Peyer's patch (tissue), 4 donors: ENCODE results near the gene MIB1.

Experiments
- POLR2A ChIP-seq, 2 donors: fragments of 450-650 bp; IDR thresholded peaks; one replicate each; pipeline ENCODE4 v1.5.1; 2017; ENCODE audit warnings: antibody characterized with exemption in 2 of 2, mild to moderate bottlenecking in 2 of 2, moderate library complexity in 2 of 2
- TF ChIP-seq, protein P1 (sequence below), 6 experiments: fragments of 450-650 bp in 4 of 6; fragments of 200-600 bp in 2 of 6; sonication (generic) in 1 of 6; IDR thresholded peaks; one replicate each; pipeline ENCODE4 v1.5.1; 2017 to 2019; ENCODE audit warnings: antibody characterized with exemption in 6 of 6, mild to moderate bottlenecking in 3 of 6, moderate library complexity in 1 of 6

DNA sequence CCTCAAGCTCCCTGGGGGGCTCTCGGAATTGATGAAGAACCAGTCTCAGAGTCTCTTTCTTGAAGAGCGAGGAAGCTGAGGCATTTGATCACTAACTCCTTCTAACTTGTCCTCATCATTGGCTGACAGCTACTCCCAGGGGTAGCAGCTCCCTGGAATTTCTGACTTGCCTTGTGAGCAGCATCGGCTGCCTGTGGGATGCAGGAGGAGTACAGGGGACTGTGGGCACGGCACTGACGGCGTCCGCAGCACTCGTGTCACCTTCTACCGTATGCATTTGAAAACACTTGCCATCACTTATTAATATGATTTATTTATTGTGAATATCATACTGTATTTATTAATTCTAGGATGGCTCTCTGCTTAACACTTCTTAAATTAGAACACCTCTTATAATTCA lies 175.0 kb downstream of the MIB1 start:
- TF ChIP-seq, protein P1, sequence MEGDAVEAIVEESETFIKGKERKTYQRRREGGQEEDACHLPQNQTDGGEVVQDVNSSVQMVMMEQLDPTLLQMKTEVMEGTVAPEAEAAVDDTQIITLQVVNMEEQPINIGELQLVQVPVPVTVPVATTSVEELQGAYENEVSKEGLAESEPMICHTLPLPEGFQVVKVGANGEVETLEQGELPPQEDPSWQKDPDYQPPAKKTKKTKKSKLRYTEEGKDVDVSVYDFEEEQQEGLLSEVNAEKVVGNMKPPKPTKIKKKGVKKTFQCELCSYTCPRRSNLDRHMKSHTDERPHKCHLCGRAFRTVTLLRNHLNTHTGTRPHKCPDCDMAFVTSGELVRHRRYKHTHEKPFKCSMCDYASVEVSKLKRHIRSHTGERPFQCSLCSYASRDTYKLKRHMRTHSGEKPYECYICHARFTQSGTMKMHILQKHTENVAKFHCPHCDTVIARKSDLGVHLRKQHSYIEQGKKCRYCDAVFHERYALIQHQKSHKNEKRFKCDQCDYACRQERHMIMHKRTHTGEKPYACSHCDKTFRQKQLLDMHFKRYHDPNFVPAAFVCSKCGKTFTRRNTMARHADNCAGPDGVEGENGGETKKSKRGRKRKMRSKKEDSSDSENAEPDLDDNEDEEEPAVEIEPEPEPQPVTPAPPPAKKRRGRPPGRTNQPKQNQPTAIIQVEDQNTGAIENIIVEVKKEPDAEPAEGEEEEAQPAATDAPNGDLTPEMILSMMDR (IDR thresholded peaks at IDR 0.05), result no peak
- no peak for TF ChIP-seq POLR2A (IDR thresholded peaks at IDR 0.05)
